GM21723 (cell line): ENCODE measurements around the gene UGT1A3.

Experiments used
- ATAC-seq: cut with Tn5 transposase; IDR thresholded peaks from one replicate; pipeline ENCODE4 v1.9.1; 2021; ENCODE audit warnings: mild to moderate bottlenecking, moderate library complexity; ENCODE audit not compliant: unreplicated experiment

Gene UGT1A3

GRCh38 chr2:233756429-233757081 is 27.7 kb downstream of the UGT1A3 start:
- ATAC-seq, result no peak

- ATAC-seq, result no peak
Measured at GRCh38 chr2:233758141-233758540, 29.3 kb downstream of the UGT1A3 start.

- no peak for ATAC-seq
Measured at GRCh38 chr2:233758849-233759248, 30.0 kb downstream of the UGT1A3 start.

GRCh38 chr2:233760043-233760442 is 31.2 kb downstream of the UGT1A3 start, which contains the start of gene UGT1A1:
Gene UGT1A1, plus strand, starts transcription at chr2:233760270. Its CDS starts 18 bp downstream, at chr2:233760288.
- no peak for ATAC-seq

GRCh38 chr2:233761040-233761769 is 32.4 kb downstream of the UGT1A3 start:
- ATAC-seq, result no peak

- ATAC-seq, result no peak
Measured at GRCh38 chr2:233764264-233764663, 35.4 kb downstream of the UGT1A3 start.

- ATAC-seq, result no peak
Measured at GRCh38 chr2:233764761-233765160, 35.9 kb downstream of the UGT1A3 start.

GRCh38 chr2:233766416-233766815 is 37.6 kb downstream of the UGT1A3 start:
- ATAC-seq, result no peak

- ATAC-seq, result no peak
Measured at GRCh38 chr2:233768076-233768475, 39.2 kb downstream of the UGT1A3 start.

- ATAC-seq, result no peak
Measured at GRCh38 chr2:233769260-233769659, 40.4 kb downstream of the UGT1A3 start.

GRCh38 chr2:233772153-233772552 is 43.3 kb downstream of the UGT1A3 start:
- ATAC-seq, result no peak

GRCh38 chr2:233772583-233772982 is 43.7 kb downstream of the UGT1A3 start:
- no peak for ATAC-seq

GRCh38 chr2:233773854-233774253 is 45.0 kb downstream of the UGT1A3 start:
- no peak for ATAC-seq

- ATAC-seq, result no peak
Measured at GRCh38 chr2:233775414-233775813, 46.6 kb downstream of the UGT1A3 start.

- ATAC-seq, result no peak
Measured at GRCh38 chr2:233778030-233778429, 49.2 kb downstream of the UGT1A3 start, which contains the start of gene MROH2A. Gene MROH2A, plus strand, starts transcription at chr2:233778330. Its CDS starts 1,029 bp downstream, at chr2:233779359.

GRCh38 chr2:233779722-233780121 is 50.9 kb downstream of the UGT1A3 start:
- no peak for ATAC-seq

- ATAC-seq, result no peak
Measured at GRCh38 chr2:233780771-233781170, 51.9 kb downstream of the UGT1A3 start.

- ATAC-seq, result no peak
Measured at GRCh38 chr2:233789554-233789953, 60.7 kb downstream of the UGT1A3 start.

- ATAC-seq, result no peak
Measured at GRCh38 chr2:233791151-233791882, 62.5 kb downstream of the UGT1A3 start.

- ATAC-seq, result no peak
Measured at GRCh38 chr2:233791883-233792329, 63.1 kb downstream of the UGT1A3 start.

- ATAC-seq, result no peak
Measured at GRCh38 chr2:233792720-233793119, 63.9 kb downstream of the UGT1A3 start.
